Liver (tissue), 9 donors: Measurements from ENCODE around the gene TH. TPM values are rescaled to one million over a fixed set of nuclear protein-coding genes. Genes with fewer than 3 reads are reported as not detected.

Source experiments
- DNase-seq: peaks from one replicate; pipeline ENCODE4 v3.0.0-alpha.2; 2017; ENCODE audit warnings: low spot score
- H3K27ac ChIP-seq, 2 donors: one replicate each; pipeline ENCODE4 v1.7.0; 2013; ENCODE audit warnings: inconsistent platforms in 2 of 2, low read length in 2 of 2, control low read depth in 1 of 2, low read depth in 1 of 2, mild to moderate bottlenecking in 1 of 2
- H3K27me3 ChIP-seq, 4 donors: one replicate each; pipeline versions ENCODE4 v1.6.1 to v1.7.0; 2013; ENCODE audit warnings: low read length in 3 of 4, inconsistent platforms in 1 of 4, mild to moderate bottlenecking in 1 of 4, moderate library complexity in 1 of 4; ENCODE audit not compliant: control insufficient read depth in 4 of 4, insufficient read depth in 4 of 4
- H3K36me3 ChIP-seq, 4 donors: one replicate each; pipeline versions ENCODE4 v1.6.1 to v1.7.0; 2013; ENCODE audit warnings: low read length in 3 of 4, mild to moderate bottlenecking in 3 of 4, low read depth in 1 of 4, moderate library complexity in 1 of 4; ENCODE audit not compliant: control insufficient read depth in 4 of 4, insufficient read depth in 3 of 4
- H3K4me1 ChIP-seq, 4 donors: one replicate each; pipeline versions ENCODE4 v1.6.1 to v1.7.0; 2013; ENCODE audit warnings: low read length in 3 of 4, mild to moderate bottlenecking in 3 of 4, moderate library complexity in 1 of 4; ENCODE audit not compliant: control insufficient read depth in 4 of 4, insufficient read depth in 4 of 4
- H3K4me3 ChIP-seq, 3 donors: one replicate each; pipeline versions ENCODE4 v1.6.1 to v1.7.0; 2013; ENCODE audit warnings: low read length in 3 of 3, control low read depth in 1 of 3, low read depth in 1 of 3, mild to moderate bottlenecking in 1 of 3
- H3K9ac ChIP-seq, 2 donors: one replicate each; pipeline ENCODE4 v1.7.0; 2013; ENCODE audit warnings: low read length in 2 of 2, mild to moderate bottlenecking in 2 of 2, moderate library complexity in 2 of 2, control low read depth in 1 of 2, low read depth in 1 of 2
- H3K9me3 ChIP-seq, 4 donors: one replicate each; pipeline versions ENCODE4 v1.6.1 to v1.7.0; 2013; ENCODE audit warnings: low read length in 3 of 4; ENCODE audit not compliant: control insufficient read depth in 4 of 4
- EGR1 ChIP-seq, 2 donors: IDR thresholded peaks; 2 replicates each; pipeline ENCODE4 v1.6.1; 2016 to 2018; ENCODE audit warnings: antibody characterized with exemption in 2 of 2, low read depth in 2 of 2
- FOXA1 ChIP-seq: IDR thresholded peaks from 2 replicates; pipeline ENCODE4 v1.6.1; 2016; ENCODE audit warnings: antibody characterized with exemption
- FOXA2 ChIP-seq: IDR thresholded peaks from 2 replicates; pipeline ENCODE4 v1.6.1; 2016; ENCODE audit warnings: antibody characterized with exemption
- GABPA ChIP-seq, 2 donors: IDR thresholded peaks in 1 of 2; conservative IDR thresholded peaks in 1 of 2; 2 replicates each; pipeline ENCODE4 v1.6.1; 2016; ENCODE audit warnings: antibody characterized with exemption in 2 of 2, mild to moderate bottlenecking in 1 of 2, moderate library complexity in 1 of 2
- HNF4A ChIP-seq, 2 donors: conservative IDR thresholded peaks; 2 replicates each; pipeline ENCODE4 v1.6.1; 2016; ENCODE audit warnings: antibody characterized with exemption in 2 of 2, mild to moderate bottlenecking in 2 of 2
- HNF4G ChIP-seq: IDR thresholded peaks from 2 replicates; pipeline ENCODE4 v1.6.1; 2016; ENCODE audit warnings: antibody characterized with exemption
- JUND ChIP-seq, 2 donors: IDR thresholded peaks; 2 replicates each; pipeline ENCODE4 v1.6.1; 2016; ENCODE audit warnings: antibody characterized with exemption in 2 of 2
- NR2F2 ChIP-seq: IDR thresholded peaks from 2 replicates; pipeline ENCODE4 v1.6.1; 2016; ENCODE audit warnings: antibody characterized with exemption
- RAD21 ChIP-seq, 2 donors: IDR thresholded peaks; 2 replicates each; pipeline ENCODE4 v1.6.1; 2016; ENCODE audit warnings: antibody characterized with exemption in 2 of 2, mild to moderate bottlenecking in 2 of 2
- RXRA ChIP-seq, 2 donors: IDR thresholded peaks; 2 replicates each; pipeline ENCODE4 v1.6.1; 2017 to 2018; ENCODE audit warnings: antibody characterized with exemption in 2 of 2, mild to moderate bottlenecking in 1 of 2
- SP1 ChIP-seq: IDR thresholded peaks from 2 replicates; pipeline ENCODE4 v1.6.1; 2018; ENCODE audit warnings: antibody characterized with exemption, mild to moderate bottlenecking
- TAF1 ChIP-seq: conservative IDR thresholded peaks from 2 replicates; pipeline ENCODE4 v1.6.1; 2016; ENCODE audit warnings: antibody characterized with exemption, mild to moderate bottlenecking
- YY1 ChIP-seq: IDR thresholded peaks from 2 replicates; pipeline ENCODE4 v1.6.1; 2016; ENCODE audit warnings: antibody characterized with exemption, mild to moderate bottlenecking
- WGBS: extraction: QIAGEN DNeasy Blood & Tissue Kit; methylation state at CpG from one replicate; pipeline ENCODE4 v1.1.7; 2013; 5-methylcytosine and 5-hydroxymethylcytosine counted together
- polyA plus RNA-seq, 2 donors: library from polyadenylated mRNA; stranded (reverse) in 1 of 2; unstranded in 1 of 2; fragments of 200-250 nt in 1 of 2; fragments of >200 nt in 1 of 2; fragmentation: Nextera tagmentation in 1 of 2; extraction: Ambion mirVana in 1 of 2; gene quantifications; one replicate each; pipeline versions ENCODE4 v1.2.1 to v1.2.3, GENCODE V29; 2013 to 2015
- total RNA-seq, 2 donors: library from RNA; depleted of rRNA; stranded (reverse); fragments of >200 nt; gene quantifications; one replicate each; pipeline ENCODE4 v1.2.3, GENCODE V29; 2014
- TF ChIP-seq, protein P1 (sequence below): fragments of 150-350 bp; IDR thresholded peaks from 2 replicates; pipeline ENCODE4 v1.5.1; 2017; ENCODE audit warnings: improper control_type of control experiment, low read depth, low read length; ENCODE audit not compliant: missing input control
- TF ChIP-seq, protein P2 (sequence below): IDR thresholded peaks from 2 replicates; pipeline ENCODE4 v1.6.1; 2016; ENCODE audit warnings: antibody characterized with exemption, mild to moderate bottlenecking
- TF ChIP-seq, protein P3 (sequence below): IDR thresholded peaks from 2 replicates; pipeline ENCODE4 v1.6.1; 2016; ENCODE audit warnings: antibody characterized with exemption
- TF ChIP-seq, protein P4 (sequence below): IDR thresholded peaks from 2 replicates; pipeline ENCODE4 v1.6.1; 2016; ENCODE audit warnings: antibody characterized with exemption
- TF ChIP-seq, protein P5 (sequence below): IDR thresholded peaks from 2 replicates; pipeline ENCODE4 v1.6.1; 2016; ENCODE audit warnings: antibody characterized with exemption
- donor health status: healthy.
- donor health status: healthy.
- donor health status: healthy.
- donor health status: healthy.
- donor health status: healthy.

The TH gene
- total and polyA plus RNA-seq, 4 donors: 0.13 to 0.24 TPM; not detected in 2

DNA sequence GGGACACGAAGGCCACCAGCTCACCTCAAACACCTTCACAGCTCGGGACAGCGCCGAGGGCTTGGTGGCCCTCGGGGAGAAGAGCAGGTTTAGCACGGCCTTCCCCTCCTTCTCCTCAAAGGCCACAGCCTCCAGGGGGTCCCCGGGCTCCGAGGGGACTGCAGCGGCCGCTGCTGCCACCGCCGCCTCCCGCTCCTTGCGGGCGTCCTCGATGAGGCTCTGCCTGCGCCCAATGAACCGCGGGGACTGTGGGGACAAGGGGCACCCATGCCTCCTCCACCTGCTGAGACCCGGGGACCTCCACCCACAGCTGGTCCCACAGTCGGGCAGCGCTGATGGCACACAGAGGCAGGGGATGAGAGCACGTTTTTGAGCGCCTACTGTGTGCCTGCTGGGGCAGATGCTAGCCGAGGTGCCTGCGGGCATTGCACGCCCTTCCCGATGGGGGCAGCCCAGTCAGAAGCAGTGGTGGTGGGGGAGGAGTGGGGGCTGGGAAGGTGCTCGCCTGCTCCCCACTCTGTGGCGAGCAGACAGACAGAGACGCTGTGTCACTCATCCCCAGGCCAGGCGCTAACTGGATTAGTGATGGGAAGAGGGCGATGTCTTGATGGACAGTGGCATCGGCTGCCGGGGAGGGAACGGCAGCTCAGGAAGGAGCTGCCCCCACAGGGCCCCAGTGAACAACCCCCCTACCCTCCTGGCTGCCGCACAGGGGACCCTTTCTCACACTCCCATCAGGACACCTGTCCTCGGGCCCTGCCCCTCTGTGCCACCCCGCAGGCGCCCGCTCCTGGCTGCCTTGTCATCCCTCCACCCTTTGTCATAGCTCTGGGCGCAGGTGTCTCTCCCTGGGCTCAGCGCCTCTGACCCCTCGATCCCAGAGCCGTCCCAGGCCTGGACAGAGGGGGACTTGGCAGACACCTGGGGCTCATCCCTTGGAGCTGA is 1.7 kb downstream of the TH start:
- no peak overlapping the region for H3K4me3 ChIP-seq
- 70% methylated on average over 45 of the region's 45 CpGs for WGBS
- DNase-seq: no peak
- no peaks in the 10 kb centered on the region for H3K9me3 ChIP-seq
- TF ChIP-seq, protein P1, sequence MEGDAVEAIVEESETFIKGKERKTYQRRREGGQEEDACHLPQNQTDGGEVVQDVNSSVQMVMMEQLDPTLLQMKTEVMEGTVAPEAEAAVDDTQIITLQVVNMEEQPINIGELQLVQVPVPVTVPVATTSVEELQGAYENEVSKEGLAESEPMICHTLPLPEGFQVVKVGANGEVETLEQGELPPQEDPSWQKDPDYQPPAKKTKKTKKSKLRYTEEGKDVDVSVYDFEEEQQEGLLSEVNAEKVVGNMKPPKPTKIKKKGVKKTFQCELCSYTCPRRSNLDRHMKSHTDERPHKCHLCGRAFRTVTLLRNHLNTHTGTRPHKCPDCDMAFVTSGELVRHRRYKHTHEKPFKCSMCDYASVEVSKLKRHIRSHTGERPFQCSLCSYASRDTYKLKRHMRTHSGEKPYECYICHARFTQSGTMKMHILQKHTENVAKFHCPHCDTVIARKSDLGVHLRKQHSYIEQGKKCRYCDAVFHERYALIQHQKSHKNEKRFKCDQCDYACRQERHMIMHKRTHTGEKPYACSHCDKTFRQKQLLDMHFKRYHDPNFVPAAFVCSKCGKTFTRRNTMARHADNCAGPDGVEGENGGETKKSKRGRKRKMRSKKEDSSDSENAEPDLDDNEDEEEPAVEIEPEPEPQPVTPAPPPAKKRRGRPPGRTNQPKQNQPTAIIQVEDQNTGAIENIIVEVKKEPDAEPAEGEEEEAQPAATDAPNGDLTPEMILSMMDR: no peak
- TF ChIP-seq YY1: no peak
- no peak for TF ChIP-seq RAD21 (IDR thresholded peaks at IDR 0.05)
- TF ChIP-seq, protein P2, sequence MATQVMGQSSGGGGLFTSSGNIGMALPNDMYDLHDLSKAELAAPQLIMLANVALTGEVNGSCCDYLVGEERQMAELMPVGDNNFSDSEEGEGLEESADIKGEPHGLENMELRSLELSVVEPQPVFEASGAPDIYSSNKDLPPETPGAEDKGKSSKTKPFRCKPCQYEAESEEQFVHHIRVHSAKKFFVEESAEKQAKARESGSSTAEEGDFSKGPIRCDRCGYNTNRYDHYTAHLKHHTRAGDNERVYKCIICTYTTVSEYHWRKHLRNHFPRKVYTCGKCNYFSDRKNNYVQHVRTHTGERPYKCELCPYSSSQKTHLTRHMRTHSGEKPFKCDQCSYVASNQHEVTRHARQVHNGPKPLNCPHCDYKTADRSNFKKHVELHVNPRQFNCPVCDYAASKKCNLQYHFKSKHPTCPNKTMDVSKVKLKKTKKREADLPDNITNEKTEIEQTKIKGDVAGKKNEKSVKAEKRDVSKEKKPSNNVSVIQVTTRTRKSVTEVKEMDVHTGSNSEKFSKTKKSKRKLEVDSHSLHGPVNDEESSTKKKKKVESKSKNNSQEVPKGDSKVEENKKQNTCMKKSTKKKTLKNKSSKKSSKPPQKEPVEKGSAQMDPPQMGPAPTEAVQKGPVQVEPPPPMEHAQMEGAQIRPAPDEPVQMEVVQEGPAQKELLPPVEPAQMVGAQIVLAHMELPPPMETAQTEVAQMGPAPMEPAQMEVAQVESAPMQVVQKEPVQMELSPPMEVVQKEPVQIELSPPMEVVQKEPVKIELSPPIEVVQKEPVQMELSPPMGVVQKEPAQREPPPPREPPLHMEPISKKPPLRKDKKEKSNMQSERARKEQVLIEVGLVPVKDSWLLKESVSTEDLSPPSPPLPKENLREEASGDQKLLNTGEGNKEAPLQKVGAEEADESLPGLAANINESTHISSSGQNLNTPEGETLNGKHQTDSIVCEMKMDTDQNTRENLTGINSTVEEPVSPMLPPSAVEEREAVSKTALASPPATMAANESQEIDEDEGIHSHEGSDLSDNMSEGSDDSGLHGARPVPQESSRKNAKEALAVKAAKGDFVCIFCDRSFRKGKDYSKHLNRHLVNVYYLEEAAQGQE: no peak
- no peak for TF ChIP-seq JUND (IDR thresholded peaks at IDR 0.05)
- TF ChIP-seq, protein P3, sequence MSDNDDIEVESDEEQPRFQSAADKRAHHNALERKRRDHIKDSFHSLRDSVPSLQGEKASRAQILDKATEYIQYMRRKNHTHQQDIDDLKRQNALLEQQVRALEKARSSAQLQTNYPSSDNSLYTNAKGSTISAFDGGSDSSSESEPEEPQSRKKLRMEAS: no peak
- TF ChIP-seq NR2F2: no peak
- TF ChIP-seq SP1: no peak
- TF ChIP-seq FOXA2: no peak
- TF ChIP-seq, protein P4, sequence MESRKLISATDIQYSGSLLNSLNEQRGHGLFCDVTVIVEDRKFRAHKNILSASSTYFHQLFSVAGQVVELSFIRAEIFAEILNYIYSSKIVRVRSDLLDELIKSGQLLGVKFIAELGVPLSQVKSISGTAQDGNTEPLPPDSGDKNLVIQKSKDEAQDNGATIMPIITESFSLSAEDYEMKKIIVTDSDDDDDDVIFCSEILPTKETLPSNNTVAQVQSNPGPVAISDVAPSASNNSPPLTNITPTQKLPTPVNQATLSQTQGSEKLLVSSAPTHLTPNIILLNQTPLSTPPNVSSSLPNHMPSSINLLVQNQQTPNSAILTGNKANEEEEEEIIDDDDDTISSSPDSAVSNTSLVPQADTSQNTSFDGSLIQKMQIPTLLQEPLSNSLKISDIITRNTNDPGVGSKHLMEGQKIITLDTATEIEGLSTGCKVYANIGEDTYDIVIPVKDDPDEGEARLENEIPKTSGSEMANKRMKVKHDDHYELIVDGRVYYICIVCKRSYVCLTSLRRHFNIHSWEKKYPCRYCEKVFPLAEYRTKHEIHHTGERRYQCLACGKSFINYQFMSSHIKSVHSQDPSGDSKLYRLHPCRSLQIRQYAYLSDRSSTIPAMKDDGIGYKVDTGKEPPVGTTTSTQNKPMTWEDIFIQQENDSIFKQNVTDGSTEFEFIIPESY: no peak
- TF ChIP-seq, protein P5, sequence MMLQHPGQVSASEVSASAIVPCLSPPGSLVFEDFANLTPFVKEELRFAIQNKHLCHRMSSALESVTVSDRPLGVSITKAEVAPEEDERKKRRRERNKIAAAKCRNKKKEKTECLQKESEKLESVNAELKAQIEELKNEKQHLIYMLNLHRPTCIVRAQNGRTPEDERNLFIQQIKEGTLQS: no peak
- TF ChIP-seq HNF4G: no peak
- no peak for TF ChIP-seq RXRA (IDR thresholded peaks at IDR 0.05)
- no peak for TF ChIP-seq HNF4A (conservative IDR thresholded peaks at IDR 0.05)
- TF ChIP-seq TAF1: no peak
- TF ChIP-seq GABPA (IDR thresholded peaks at IDR 0.05 in 1 of 2, conservative IDR thresholded peaks at IDR 0.05 in 1 of 2): no peak
- TF ChIP-seq EGR1 (IDR thresholded peaks at IDR 0.05; ENCODE audit: low read depth in 2 of 2): no peak
- TF ChIP-seq FOXA1: no peak
- H3K27me3 ChIP-seq: no peaks in the 10 kb centered on the region
- H3K36me3 ChIP-seq: no peaks in the 10 kb centered on the region
- no peak overlapping the region for H3K9ac ChIP-seq
- H3K27ac ChIP-seq: no peak overlapping the region
- peaks cover 0 to 43% (median 19%) of the 10 kb centered on the region in 4 donors for H3K4me1 ChIP-seq
